ENCODE data around the gene CYP2W1. TPM values are rescaled to one million over a fixed set of nuclear protein-coding genes. Genes with fewer than 3 reads are reported as not detected.

The CYP2W1 gene
- total RNA-seq, 1 experiment from 2014 or later, result not detected

DNA sequence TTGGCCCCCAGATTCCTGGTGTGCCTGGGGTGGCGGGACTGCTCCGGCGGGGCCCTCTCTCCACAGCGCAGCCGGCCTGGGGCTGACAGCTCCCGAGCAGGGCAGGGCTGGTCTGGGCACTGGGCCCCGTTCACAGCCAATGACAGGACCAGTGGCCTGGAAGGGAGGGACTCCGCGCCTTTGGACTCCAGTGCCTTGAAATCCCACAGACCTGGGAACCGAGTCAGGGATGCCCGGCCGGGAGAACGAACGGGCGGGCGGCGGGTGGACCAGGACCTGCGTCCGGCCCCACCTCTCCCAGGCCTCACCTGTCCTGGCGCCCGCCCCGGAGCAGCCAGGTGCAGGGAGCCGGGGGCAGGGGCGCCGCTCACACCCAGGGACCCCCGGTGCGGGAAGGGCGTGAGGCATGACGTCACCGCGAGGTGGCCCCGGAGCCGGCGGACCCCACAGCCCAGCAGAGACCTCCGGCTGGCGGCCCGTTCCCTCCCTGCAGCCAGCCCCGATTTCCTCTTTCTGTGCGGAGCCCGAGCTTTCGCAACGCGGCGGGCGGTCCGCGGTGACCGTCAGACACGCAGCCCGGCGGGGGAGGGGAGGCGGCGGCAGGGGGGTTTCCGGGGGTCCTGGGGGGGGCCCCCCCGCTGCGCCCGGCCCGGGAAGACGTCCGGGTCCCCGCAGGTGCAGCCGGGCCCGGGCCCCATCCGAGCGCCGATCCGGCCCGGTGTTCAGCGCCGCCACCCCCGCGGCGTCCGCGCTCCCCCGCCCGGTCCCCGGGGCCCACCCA lies 29.2 kb upstream of the CYP2W1 start:
- POLR2A ChIA-PET (ENCODE audit: unreplicated experiment), result no interaction called here
- no peak for TF ChIP-seq EZH2 (IDR thresholded peaks at IDR 0.05; ENCODE audit: low read depth)
- TF ChIP-seq, protein P1, sequence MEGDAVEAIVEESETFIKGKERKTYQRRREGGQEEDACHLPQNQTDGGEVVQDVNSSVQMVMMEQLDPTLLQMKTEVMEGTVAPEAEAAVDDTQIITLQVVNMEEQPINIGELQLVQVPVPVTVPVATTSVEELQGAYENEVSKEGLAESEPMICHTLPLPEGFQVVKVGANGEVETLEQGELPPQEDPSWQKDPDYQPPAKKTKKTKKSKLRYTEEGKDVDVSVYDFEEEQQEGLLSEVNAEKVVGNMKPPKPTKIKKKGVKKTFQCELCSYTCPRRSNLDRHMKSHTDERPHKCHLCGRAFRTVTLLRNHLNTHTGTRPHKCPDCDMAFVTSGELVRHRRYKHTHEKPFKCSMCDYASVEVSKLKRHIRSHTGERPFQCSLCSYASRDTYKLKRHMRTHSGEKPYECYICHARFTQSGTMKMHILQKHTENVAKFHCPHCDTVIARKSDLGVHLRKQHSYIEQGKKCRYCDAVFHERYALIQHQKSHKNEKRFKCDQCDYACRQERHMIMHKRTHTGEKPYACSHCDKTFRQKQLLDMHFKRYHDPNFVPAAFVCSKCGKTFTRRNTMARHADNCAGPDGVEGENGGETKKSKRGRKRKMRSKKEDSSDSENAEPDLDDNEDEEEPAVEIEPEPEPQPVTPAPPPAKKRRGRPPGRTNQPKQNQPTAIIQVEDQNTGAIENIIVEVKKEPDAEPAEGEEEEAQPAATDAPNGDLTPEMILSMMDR (conservative IDR thresholded peaks at IDR 0.05), result no peak
- H3K27ac ChIP-seq, result no peak overlapping the region

DNA sequence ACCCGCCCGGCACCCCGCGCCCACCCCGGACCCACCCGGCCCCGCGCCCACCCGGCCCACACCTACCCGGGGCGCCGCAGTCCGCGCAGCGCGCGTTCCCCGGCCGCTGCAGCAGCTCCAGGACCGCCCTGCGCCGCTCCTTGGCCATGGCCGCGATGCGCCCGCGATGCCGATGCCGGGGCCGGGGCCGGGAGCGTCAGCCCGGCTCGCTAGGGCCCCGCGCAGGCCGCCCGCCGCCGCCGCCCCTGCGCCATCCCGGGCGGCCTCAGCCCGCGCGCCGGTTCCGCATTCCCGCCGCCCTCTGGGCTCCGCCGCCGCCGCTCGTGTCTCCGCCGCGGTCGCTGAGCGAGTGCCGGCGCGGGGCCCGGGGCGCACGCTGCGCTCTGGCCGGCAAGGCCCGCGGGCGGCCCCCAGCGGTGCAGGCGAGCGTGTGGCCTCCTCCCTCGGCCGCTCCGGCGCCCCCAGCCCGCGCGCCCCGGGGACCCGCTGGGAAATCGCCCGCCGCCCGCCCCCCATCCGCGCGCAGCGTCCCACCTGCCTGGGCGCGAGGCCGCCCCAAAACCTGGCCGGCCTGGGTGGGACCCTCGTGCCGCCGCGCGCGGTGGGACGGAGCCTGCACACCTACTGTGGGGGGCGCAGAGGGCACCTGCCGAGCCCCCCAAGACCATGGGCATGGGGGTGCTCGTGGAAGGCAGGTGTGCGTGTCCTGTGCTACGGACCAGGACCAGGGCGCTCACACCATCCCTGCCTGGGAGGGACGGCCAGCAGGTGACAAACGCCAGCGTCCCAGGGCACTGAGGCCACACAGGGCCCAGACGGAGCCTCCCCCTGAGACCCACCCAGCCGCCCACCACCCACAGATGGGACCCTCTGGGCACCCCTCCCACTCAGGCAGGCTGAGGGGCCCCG lies 28.4 kb upstream of the CYP2W1 start, which contains the start of gene ADAP1:
Gene ADAP1, minus strand, starts transcription at position 351 of the 909 bp plus-strand sequence. Its CDS starts 203 bp downstream, at position 148.
- no peaks in the 10 kb centered on the region for H3K9me2 ChIP-seq (ENCODE audit: insufficient read depth)
- H3K4me1 ChIP-seq (replicated peaks; ENCODE audit: insufficient read depth), result peaks cover 30% of the 10 kb centered on the region
- H3K79me2 ChIP-seq (ENCODE audit: low read depth), result peaks cover 25% of the 10 kb centered on the region
- BruUV-seq (replicated peaks), result no TSS peak
- TF ChIP-seq EZH2 (IDR thresholded peaks at IDR 0.05; ENCODE audit: low read depth), result no peak
- TF ChIP-seq, protein P1 (conservative IDR thresholded peaks at IDR 0.05), result no peak
- no peak within 1 kb of the TSS for H3K27ac ChIP-seq
- peak within 1 kb of the TSS; percentile 97 for H3K4me2 ChIP-seq
- H2AFZ ChIP-seq, result peak within 1 kb of the TSS; percentile 71; the same call in 1 of the 2 replicates
- peak in 1 of 2 experiments; percentile 76 for DNase-seq
- CTCF ChIA-PET, result interaction anchor here (0.6 kb wide), 1 partner anchor 78 kb away, joined by 5 read pairs; no protein-coding TSS in a partner anchor
- peaks cover 22% of the 10 kb centered on the region for H3F3A ChIP-seq (ENCODE audit: insufficient read depth, low read depth)
- POLR2A ChIA-PET (ENCODE audit: unreplicated experiment), result no interaction called here
- peak within 1 kb of the TSS; percentile 92 for H3K4me3 ChIP-seq
- H3K9me3 ChIP-seq (ENCODE audit: insufficient read depth, low read depth), result no peaks in the 10 kb centered on the region
- H3K27me3 ChIP-seq (ENCODE audit: insufficient read depth, low read depth), result no peaks in the 10 kb centered on the region
- intact Hi-C loops (cut with micrococcal nuclease; ENCODE audit: unreplicated experiment), result no loop called here
- no peaks in the 10 kb centered on the region for H3K36me3 ChIP-seq (ENCODE audit: low read depth)
- H4K20me1 ChIP-seq (ENCODE audit: insufficient read depth), result peaks cover 9% of the 10 kb centered on the region; the same call in 1 of the 2 replicates

More for the DNA sequence above, 29.2 kb upstream of the CYP2W1 start:
- peaks cover 37% of the 10 kb centered on the region for H3K4me1 ChIP-seq (replicated peaks; ENCODE audit: insufficient read depth)
- peak; percentile 57 to 83 for DNase-seq
- H3K4me2 ChIP-seq, result peak overlapping the region; percentile 97
- CTCF ChIA-PET, result interaction anchor here (0.6 kb wide), 2 partner anchors 77 to 133 kb away, joined by 5 to 8 read pairs; no protein-coding TSS in a partner anchor
- intact Hi-C loops (cut with micrococcal nuclease; ENCODE audit: unreplicated experiment), result loop anchor here (1.0 kb wide), 3 partner anchors 17 to 76 kb away; no protein-coding TSS in a partner anchor
- H3K9me2 ChIP-seq (ENCODE audit: insufficient read depth), result no peaks in the 10 kb centered on the region
- no peaks in the 10 kb centered on the region for H3K27me3 ChIP-seq (ENCODE audit: insufficient read depth, low read depth)
- H3K36me3 ChIP-seq (ENCODE audit: low read depth), result no peaks in the 10 kb centered on the region
- peak overlapping the region; percentile 71; the same call in 1 of the 2 replicates for H2AFZ ChIP-seq
- BruUV-seq (replicated peaks), result no TSS peak
- H4K20me1 ChIP-seq (ENCODE audit: insufficient read depth), result peaks cover 9% of the 10 kb centered on the region; the same call in 1 of the 2 replicates
- no peaks in the 10 kb centered on the region for H3K9me3 ChIP-seq (ENCODE audit: insufficient read depth, low read depth)
- peaks cover 30% of the 10 kb centered on the region for H3F3A ChIP-seq (ENCODE audit: insufficient read depth, low read depth)
- H3K79me2 ChIP-seq (ENCODE audit: low read depth), result peaks cover 25% of the 10 kb centered on the region
- peak overlapping the region; percentile 92 for H3K4me3 ChIP-seq

DNA sequence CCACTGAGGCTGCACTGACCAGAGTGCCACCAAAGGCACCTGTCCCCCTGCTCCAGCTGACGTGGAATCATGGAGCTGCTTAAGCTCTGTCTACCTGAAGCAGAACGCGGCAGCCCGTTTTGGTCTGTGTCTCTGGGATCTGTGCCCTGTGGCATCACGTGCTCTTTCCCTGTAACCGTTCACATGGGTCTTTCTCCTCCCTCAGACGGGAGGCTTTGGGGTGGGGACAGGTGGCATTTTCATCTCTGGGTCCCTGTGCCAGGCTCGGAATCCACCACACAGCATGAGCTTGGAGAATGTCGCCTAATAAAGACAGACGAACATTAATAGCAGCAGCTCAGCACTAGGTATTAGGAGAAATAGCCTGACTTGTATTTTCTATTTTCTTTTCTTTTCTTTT lies 26.9 kb upstream of the CYP2W1 start:
- no peak overlapping the region for H3K27ac ChIP-seq
- no TSS peak for BruUV-seq (replicated peaks)
- no peaks in the 10 kb centered on the region for H3K9me3 ChIP-seq (ENCODE audit: insufficient read depth, low read depth)
- no peak overlapping the region for H3K4me2 ChIP-seq
- ChIA-PET POLR2A (ENCODE audit: unreplicated experiment) (no interaction called here), CTCF (no interaction called here)
- H3K36me3 ChIP-seq (ENCODE audit: low read depth), result no peaks in the 10 kb centered on the region
- peaks cover 16% of the 10 kb centered on the region; the same call in 1 of the 2 replicates for H3K4me1 ChIP-seq (replicated peaks; ENCODE audit: insufficient read depth)
- intact Hi-C loops (cut with micrococcal nuclease; ENCODE audit: unreplicated experiment), result no loop called here
- no peaks in the 10 kb centered on the region for H3K27me3 ChIP-seq (ENCODE audit: insufficient read depth, low read depth)
- H3K79me2 ChIP-seq (ENCODE audit: low read depth), result peaks cover 21% of the 10 kb centered on the region
- H3F3A ChIP-seq (ENCODE audit: insufficient read depth, low read depth), result peaks cover 7% of the 10 kb centered on the region
- peaks cover 9% of the 10 kb centered on the region; the same call in 1 of the 2 replicates for H4K20me1 ChIP-seq (ENCODE audit: insufficient read depth)
- TF ChIP-seq EZH2 (IDR thresholded peaks at IDR 0.05; ENCODE audit: low read depth), result no peak
- TF ChIP-seq, protein P1 (conservative IDR thresholded peaks at IDR 0.05), result no peak
- DNase-seq, result no peak
- no peaks in the 10 kb centered on the region for H3K9me2 ChIP-seq (ENCODE audit: insufficient read depth)
- H3K4me3 ChIP-seq, result no peak overlapping the region
- no peak overlapping the region for H2AFZ ChIP-seq

Data from PC-9 (cell line).